ENCODE measurements around the gene NLE1. TPM values are rescaled to one million over a fixed set of nuclear protein-coding genes. Genes with fewer than 3 reads are reported as not detected.

NLE1 gene
- total RNA-seq, 2 donors from 2014 or later = 29.2 to 73.1 TPM

- H3K36me3 Mint-ChIP-seq = no peaks in the 10 kb centered on the region
- no peaks in the 10 kb centered on the region for H3K27me3 Mint-ChIP-seq
- no peak overlapping the region for H3K27ac Mint-ChIP-seq
- H3K4me3 Mint-ChIP-seq = no peak overlapping the region
- H3K9me3 Mint-ChIP-seq = no peaks in the 10 kb centered on the region
- ATAC-seq = no peak
- no peak for DNase-seq (ENCODE audit: low spot score)
- peaks cover 18 to 19% of the 10 kb centered on the region in 2 donors for H3K4me1 Mint-ChIP-seq (ENCODE audit: low read depth in 2 of 2)
Measured at GRCh38 chr17:35171834-35172233, 29.7 kb upstream of the NLE1 start.

GRCh38 chr17:35170968-35171771 lies 29.1 kb upstream of the NLE1 start:
- H3K9me3 Mint-ChIP-seq = no peaks in the 10 kb centered on the region
- H3K27ac Mint-ChIP-seq = no peak overlapping the region
- no peaks in the 10 kb centered on the region for H3K27me3 Mint-ChIP-seq
- peaks cover 15 to 19% of the 10 kb centered on the region in 2 donors for H3K4me1 Mint-ChIP-seq (ENCODE audit: low read depth in 2 of 2)
- no peak for DNase-seq (ENCODE audit: low spot score)
- no peaks in the 10 kb centered on the region for H3K36me3 Mint-ChIP-seq
- ATAC-seq = peak in 1 of 2 donors; percentile 37
- H3K4me3 Mint-ChIP-seq = no peak overlapping the region

GRCh38 chr17:35169835-35170363 lies 27.8 kb upstream of the NLE1 start:
- no peaks in the 10 kb centered on the region for H3K27me3 Mint-ChIP-seq
- H3K27ac Mint-ChIP-seq = peak overlapping the region in 1 of 2 donors; percentile 46
- DNase-seq (ENCODE audit: low spot score) = no peak
- no peak for ATAC-seq
- no peaks in the 10 kb centered on the region for H3K36me3 Mint-ChIP-seq
- no peaks in the 10 kb centered on the region for H3K9me3 Mint-ChIP-seq
- peaks cover 13 to 15% of the 10 kb centered on the region in 2 donors for H3K4me1 Mint-ChIP-seq (ENCODE audit: low read depth in 2 of 2)
- no peak overlapping the region for H3K4me3 Mint-ChIP-seq

GRCh38 chr17:35167666-35168065 lies 25.6 kb upstream of the NLE1 start:
- Mint-ChIP-seq H3K27me3 (no peaks in the 10 kb centered on the region), H3K36me3 (no peaks in the 10 kb centered on the region), H3K27ac (peak overlapping the region in 1 of 2 donors; percentile 63), H3K9me3 (no peaks in the 10 kb centered on the region), H3K4me3 (no peak overlapping the region), H3K4me1 (ENCODE audit: low read depth in 2 of 2) (peaks cover 14 to 17% of the 10 kb centered on the region in 2 donors)
- ATAC-seq (no peak), DNase-seq (ENCODE audit: low spot score) (no peak)

GRCh38 chr17:35167046-35167445 lies 24.9 kb upstream of the NLE1 start:
- H3K27ac Mint-ChIP-seq = peak overlapping the region in 1 of 2 donors; percentile 7
- H3K4me1 Mint-ChIP-seq (ENCODE audit: low read depth in 2 of 2) = peaks cover 17 to 20% of the 10 kb centered on the region in 2 donors
- no peaks in the 10 kb centered on the region for H3K27me3 Mint-ChIP-seq
- ATAC-seq (no peak), DNase-seq (ENCODE audit: low spot score) (no peak)
- H3K36me3 Mint-ChIP-seq = no peaks in the 10 kb centered on the region
- no peak overlapping the region for H3K4me3 Mint-ChIP-seq
- no peaks in the 10 kb centered on the region for H3K9me3 Mint-ChIP-seq

GRCh38 chr17:35166526-35166925 lies 24.4 kb upstream of the NLE1 start:
- no peaks in the 10 kb centered on the region for H3K9me3 Mint-ChIP-seq
- no peak for ATAC-seq

DNA sequence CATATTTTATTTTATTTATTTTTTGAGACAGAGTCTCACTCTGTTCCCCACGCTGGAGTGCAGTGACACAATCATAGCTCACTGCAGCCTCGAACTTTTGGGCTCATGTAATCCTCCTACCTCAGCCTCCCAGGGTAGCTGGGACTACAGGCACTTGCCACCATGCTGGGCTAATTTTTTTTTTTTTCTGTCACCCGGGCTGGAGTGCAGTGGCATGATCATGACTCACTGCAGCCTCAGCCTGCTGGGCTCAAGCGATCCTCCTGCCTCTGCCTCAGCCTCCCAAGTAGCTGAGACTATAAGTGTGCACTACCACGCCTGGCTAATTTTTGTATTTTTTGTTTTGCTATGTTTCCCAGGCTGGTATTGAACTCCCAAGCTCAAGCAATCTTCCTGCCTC lies 22.6 kb upstream of the NLE1 start:
- Mint-ChIP-seq H3K27me3 (no peaks in the 10 kb centered on the region), H3K4me1 (ENCODE audit: low read depth in 2 of 2) (peaks cover 32 to 38% of the 10 kb centered on the region in 2 donors), H3K36me3 (no peaks in the 10 kb centered on the region), H3K4me3 (no peak overlapping the region), H3K9me3 (no peaks in the 10 kb centered on the region), H3K27ac (no peak overlapping the region)
- DNase-seq (ENCODE audit: low spot score) (no peak), ATAC-seq (no peak)

More at GRCh38 chr17:35166526-35166925, 24.4 kb upstream of the NLE1 start:
- Mint-ChIP-seq H3K4me3 (no peak overlapping the region), H3K36me3 (no peaks in the 10 kb centered on the region), H3K27ac (peak overlapping the region in 1 of 2 donors; percentile 7), H3K27me3 (no peaks in the 10 kb centered on the region), H3K4me1 (ENCODE audit: low read depth in 2 of 2) (peaks cover 19 to 23% of the 10 kb centered on the region in 2 donors)
- no peak for DNase-seq (ENCODE audit: low spot score)

GRCh38 chr17:35163886-35164285 lies 21.8 kb upstream of the NLE1 start:
- Mint-ChIP-seq H3K27ac (peak overlapping the region in 1 of 2 donors; percentile 22), H3K36me3 (no peaks in the 10 kb centered on the region), H3K4me3 (no peak overlapping the region), H3K27me3 (no peaks in the 10 kb centered on the region), H3K4me1 (ENCODE audit: low read depth in 2 of 2) (peaks cover 37 to 42% of the 10 kb centered on the region in 2 donors), H3K9me3 (no peaks in the 10 kb centered on the region)
- DNase-seq (ENCODE audit: low spot score) = no peak
- no peak for ATAC-seq

- peaks cover 37 to 42% of the 10 kb centered on the region in 2 donors for H3K4me1 Mint-ChIP-seq (ENCODE audit: low read depth in 2 of 2)
Measured at GRCh38 chr17:35162755-35163154, 20.7 kb upstream of the NLE1 start.

GRCh38 chr17:35161281-35161761 lies 19.2 kb upstream of the NLE1 start:
- Mint-ChIP-seq H3K27me3 (no peaks in the 10 kb centered on the region), H3K27ac (peak overlapping the region; percentile 83 to 85), H3K4me3 (peak overlapping the region; percentile 81), H3K36me3 (no peaks in the 10 kb centered on the region), H3K9me3 (no peaks in the 10 kb centered on the region), H3K4me1 (ENCODE audit: low read depth in 2 of 2) (peaks cover 37 to 38% of the 10 kb centered on the region in 2 donors)
- ATAC-seq (peak; percentile 87 to 88), DNase-seq (ENCODE audit: low spot score) (no peak)

More at GRCh38 chr17:35162755-35163154, 20.7 kb upstream of the NLE1 start:
- H3K27ac Mint-ChIP-seq = peak overlapping the region; percentile 83 to 85
- no peaks in the 10 kb centered on the region for H3K27me3 Mint-ChIP-seq
- no peaks in the 10 kb centered on the region for H3K9me3 Mint-ChIP-seq
- ATAC-seq (no peak), DNase-seq (ENCODE audit: low spot score) (no peak)
- peak overlapping the region; percentile 28 for H3K4me3 Mint-ChIP-seq
- H3K36me3 Mint-ChIP-seq = no peaks in the 10 kb centered on the region

DNA sequence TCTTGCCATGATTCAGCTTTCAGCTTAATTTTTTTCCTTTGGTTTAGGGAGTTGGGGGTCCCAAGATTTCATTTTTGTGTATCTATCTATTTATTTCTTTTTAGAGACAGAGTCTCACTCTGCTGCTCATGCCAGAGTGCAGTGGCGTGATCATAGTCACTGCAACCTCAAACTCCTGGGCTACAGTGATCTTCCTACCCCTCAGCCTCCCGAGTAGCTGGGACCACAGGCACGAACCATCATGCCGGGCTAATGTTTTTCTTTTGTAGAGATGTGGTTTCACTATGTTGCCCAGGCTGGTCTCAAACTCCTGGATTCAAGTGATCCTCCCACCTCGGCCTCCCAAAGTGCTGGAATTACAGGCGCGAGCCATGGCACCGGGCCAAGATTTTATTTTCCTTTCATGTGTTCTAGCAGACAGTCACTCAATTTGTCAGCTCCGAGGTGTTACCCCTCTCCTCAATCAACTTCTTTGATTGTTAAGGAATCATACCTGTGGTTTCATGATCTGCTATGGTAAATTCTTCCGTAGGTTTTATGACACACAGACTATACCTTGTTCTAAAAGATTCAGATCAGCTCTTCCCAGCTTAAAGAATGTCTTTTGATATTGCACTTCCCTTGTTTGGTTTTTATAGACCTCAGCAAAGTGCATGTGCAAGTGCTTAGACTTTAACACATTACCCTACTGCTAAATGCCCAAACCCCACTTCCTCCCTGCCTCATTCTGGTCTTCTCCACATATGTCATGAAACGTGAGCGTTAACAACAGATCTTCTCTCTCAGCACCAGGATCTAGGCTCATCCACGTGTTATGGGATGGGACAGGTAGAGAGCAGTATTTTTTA lies 18.5 kb upstream of the NLE1 start:
- H3K27me3 Mint-ChIP-seq = no peaks in the 10 kb centered on the region
- no peaks in the 10 kb centered on the region for H3K36me3 Mint-ChIP-seq
- H3K27ac Mint-ChIP-seq = peak overlapping the region; percentile 83 to 85
- ATAC-seq (peak; percentile 79 to 81), DNase-seq (ENCODE audit: low spot score) (no peak)
- H3K4me3 Mint-ChIP-seq = peak overlapping the region; percentile 81
- H3K4me1 Mint-ChIP-seq (ENCODE audit: low read depth in 2 of 2) = peaks cover 36 to 37% of the 10 kb centered on the region in 2 donors
- H3K9me3 Mint-ChIP-seq = no peaks in the 10 kb centered on the region

DNA sequence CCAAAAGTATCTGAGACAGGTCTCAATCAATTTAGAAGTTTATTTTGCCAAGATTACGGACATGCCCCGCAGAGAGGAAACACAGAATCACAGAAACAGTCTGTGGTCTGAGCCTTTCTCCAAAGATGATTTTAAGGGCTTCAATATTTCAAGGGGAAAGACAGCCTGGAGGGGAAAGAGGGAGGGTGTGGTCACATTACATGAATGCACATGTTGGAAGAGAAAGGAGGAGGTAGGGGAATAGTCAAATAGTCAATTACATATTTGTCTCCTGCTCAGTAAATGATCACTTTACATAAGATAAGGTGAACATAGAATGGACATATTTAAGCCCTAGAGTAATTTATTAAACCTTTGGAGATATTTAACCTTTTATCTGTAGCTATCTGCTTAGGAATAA lies 17.8 kb upstream of the NLE1 start:
- H3K4me1 Mint-ChIP-seq (ENCODE audit: low read depth in 2 of 2) = peaks cover 36 to 37% of the 10 kb centered on the region in 2 donors
- no peak for ATAC-seq
- peak overlapping the region; percentile 81 for H3K4me3 Mint-ChIP-seq
- H3K27me3 Mint-ChIP-seq = no peaks in the 10 kb centered on the region
- DNase-seq (ENCODE audit: low spot score) = no peak
- no peaks in the 10 kb centered on the region for H3K36me3 Mint-ChIP-seq
- no peaks in the 10 kb centered on the region for H3K9me3 Mint-ChIP-seq
- H3K27ac Mint-ChIP-seq = peak overlapping the region; percentile 83 to 85

- H3K27me3 Mint-ChIP-seq = no peaks in the 10 kb centered on the region
Measured at GRCh38 chr17:35155246-35155645, 13.1 kb upstream of the NLE1 start.

More at GRCh38 chr17:35155246-35155645, 13.1 kb upstream of the NLE1 start:
- Mint-ChIP-seq H3K27ac (no peak overlapping the region), H3K9me3 (no peaks in the 10 kb centered on the region), H3K4me1 (ENCODE audit: low read depth in 2 of 2) (peaks cover 8 to 11% of the 10 kb centered on the region in 2 donors), H3K4me3 (no peak overlapping the region), H3K36me3 (no peaks in the 10 kb centered on the region)
- no peak for ATAC-seq
- DNase-seq (ENCODE audit: low spot score) = no peak
